RKO (cell line): ENCODE data around the gene ZFP69B.
A peak's percentile ranks its signal among the peaks of the same experiment; 100 is the strongest.
"Not testable (repeated sequence)": the region's sequence is repeated elsewhere in the genome, so short reads cannot be mapped to it uniquely, and the experiment has no call there.

Source experiments
- DNase-seq: peaks from one replicate; pipeline ENCODE4 v3.0.0-alpha.2; 2016; ENCODE audit warnings: low spot score

Gene ZFP69B

GRCh38 chr1:40435876-40436275 is 14.4 kb upstream of the ZFP69B start:
- DNase-seq, result no peak

DNA sequence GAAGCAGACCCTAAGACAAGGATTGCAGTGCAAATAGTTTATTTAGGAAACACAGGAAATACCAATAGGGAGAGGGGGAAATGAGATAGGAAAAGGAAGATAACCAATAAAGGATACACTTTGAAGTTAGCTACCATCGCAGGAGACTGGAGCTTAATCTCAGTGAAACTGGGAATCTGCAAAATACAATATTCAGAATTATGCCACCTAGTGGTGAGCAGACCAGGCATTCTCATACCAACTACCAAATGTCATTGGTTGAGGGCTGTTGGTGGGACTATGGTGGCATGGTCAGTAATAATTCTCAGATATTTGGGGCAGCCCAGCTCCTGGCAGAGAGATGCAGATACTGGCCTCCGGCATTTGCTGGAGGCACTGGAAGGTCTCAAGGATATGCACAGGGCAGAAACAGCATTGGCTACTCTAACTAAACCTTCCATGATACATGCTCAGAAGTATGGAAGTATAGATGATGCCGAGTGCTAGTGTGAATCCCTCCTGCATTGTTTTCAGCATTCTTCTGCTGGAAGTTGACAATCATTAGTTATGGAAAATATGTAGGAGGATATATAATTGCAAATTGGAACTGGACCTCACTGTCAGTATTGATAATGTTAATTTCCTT is 11.8 kb upstream of the ZFP69B start:
- DNase-seq, result peak; percentile 58

DNA sequence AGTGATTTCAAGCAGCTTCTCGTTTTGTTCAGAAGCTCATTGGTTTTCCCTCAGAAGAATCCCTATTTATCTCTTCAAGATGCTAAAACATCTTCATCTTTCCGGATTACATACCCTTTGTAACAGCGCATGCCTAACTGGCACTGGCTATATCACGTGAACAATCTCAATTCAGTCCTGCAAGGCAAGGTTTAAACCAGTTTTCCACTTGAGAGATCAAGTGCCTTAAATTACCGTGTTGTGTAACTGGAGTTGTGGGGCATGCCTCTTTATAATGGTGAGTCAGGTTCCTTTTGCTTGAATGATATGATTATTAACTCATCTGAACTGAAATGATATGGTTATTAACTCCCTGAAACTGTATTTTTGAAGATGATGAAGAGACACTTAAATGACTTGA is 11.0 kb upstream of the ZFP69B start:
- DNase-seq, result no peak

GRCh38 chr1:40450495-40451237 is 390 bp downstream of the ZFP69B start:
- DNase-seq, result peak; percentile 98

- no peak for DNase-seq
Observed at GRCh38 chr1:40451238-40451585, 936 bp downstream of the ZFP69B start.

GRCh38 chr1:40454873-40455272 is 4.6 kb downstream of the ZFP69B start:
- DNase-seq, result no peak

DNA sequence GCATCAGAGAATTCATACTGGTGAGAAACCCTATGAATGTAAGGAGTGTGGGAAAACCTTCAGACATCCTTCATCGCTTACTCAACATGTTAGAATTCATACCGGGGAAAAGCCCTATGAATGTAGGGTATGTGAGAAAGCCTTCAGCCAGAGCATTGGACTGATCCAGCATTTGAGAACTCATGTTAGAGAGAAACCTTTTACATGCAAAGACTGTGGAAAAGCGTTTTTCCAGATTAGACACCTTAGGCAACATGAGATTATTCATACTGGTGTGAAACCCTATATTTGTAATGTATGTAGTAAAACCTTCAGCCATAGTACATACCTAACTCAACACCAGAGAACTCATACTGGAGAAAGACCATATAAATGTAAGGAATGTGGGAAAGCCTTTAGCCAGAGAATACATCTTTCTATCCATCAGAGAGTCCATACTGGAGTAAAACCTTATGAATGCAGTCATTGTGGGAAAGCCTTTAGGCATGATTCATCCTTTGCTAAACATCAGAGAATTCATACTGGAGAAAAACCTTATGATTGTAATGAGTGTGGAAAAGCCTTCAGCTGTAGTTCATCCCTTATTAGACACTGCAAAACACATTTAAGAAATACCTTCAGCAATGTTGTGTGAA is 12.8 kb downstream of the ZFP69B start:
- peak; percentile 49 for DNase-seq

- no peak for DNase-seq
Observed at GRCh38 chr1:40469327-40469726, 19.1 kb downstream of the ZFP69B start.

DNA sequence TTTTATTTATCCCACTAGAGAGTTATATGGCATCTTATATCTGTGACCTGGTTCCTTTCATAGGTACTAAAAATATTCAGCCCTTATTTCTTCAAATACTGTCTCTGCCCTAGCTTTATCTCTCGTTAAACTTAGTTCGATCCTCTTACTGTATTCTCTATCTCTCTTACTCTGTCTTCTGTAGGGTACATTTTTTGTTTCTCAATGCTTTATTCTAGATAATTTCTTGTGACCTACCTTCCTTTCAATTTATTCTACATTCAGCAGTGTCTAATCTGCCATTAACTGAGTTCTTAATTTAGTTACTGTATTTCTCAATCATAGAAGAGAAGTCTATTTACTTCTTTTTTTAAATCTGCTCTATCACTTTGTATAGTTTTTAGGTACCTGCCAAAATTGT is 25.0 kb downstream of the ZFP69B start:
- DNase-seq, result no peak

GRCh38 chr1:40476924-40477677 is 26.8 kb downstream of the ZFP69B start, which contains the start of gene ZFP69:
Gene ZFP69 (plus strand): TSS chr1:40477290. CDS start chr1:40479362, 2,072 bp downstream.
- peak; percentile 82 for DNase-seq

DNA sequence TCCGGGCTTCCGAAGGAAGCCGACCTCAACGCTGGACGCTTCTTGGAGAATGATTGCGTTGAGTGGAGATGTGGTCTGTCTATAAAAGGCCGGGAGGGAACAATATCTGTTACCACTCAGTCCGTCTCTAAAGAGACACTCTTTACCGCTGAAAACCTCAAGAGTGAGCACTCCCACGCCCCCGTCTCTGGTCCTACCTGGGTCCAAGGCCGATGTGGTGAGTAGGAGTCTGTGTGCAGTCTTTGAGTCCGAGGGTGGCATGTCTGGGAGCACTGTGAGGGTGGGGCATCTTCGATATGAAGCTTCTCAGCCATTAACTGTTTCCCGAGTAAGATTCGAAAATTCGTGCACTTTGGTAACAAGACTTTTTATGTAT is 27.4 kb downstream of the ZFP69B start:
- DNase-seq, result peak; percentile 56

DNA sequence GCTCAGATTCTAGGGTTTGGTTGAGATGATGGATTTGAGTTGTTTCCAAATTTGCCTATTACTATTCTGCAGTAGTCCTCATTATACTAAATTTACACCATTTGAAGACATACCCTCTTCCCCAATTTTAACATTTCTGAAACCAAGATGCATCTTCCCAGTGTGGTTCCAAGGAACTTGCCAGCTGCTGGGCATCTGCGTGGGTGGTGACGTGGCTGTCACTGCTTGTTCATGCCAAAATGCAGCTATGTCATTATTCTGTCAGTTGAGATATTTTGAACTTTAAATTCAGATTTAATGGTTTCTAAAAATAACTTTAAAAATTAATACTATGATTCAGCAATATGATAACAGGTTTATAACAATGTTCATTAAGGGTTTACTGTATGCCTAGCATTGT is 28.0 kb downstream of the ZFP69B start:
- peak; percentile 60 for DNase-seq

DNA sequence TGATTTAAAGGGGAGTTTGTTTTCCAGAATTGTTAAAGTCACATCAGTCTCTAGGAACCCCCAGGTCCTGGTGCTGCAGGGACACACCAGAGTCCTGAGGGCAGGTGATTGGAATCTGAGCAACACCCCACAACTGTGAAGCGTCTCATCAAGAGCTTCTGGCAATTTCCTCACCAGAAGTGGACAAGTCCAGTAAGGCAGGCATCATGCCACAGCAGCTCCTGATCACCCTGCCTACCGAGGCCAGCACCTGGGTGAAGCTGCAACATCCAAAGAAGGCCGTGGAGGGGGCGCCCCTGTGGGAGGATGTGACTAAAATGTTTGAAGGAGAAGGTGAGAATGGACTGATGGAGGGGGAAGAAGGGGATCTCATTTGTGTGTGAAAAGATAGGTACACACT is 28.9 kb downstream of the ZFP69B start:
- no peak for DNase-seq

DNA sequence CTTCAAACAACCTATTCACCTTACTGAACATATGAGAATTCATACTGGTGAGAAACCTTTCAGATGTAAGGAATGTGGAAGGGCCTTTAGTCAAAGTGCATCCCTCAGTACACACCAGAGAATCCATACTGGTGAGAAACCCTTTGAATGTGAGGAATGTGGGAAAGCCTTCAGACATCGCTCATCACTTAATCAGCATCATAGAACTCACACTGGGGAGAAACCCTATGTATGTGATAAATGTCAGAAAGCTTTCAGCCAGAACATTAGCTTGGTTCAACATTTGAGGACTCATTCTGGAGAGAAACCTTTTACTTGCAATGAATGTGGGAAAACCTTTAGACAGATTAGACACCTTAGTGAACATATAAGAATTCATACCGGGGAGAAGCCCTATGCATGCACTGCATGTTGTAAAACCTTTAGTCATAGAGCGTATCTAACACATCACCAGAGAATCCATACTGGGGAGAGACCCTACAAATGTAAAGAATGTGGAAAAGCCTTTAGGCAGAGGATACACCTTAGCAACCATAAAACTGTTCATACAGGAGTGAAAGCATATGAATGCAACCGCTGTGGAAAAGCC is 45.1 kb downstream of the ZFP69B start:
- peak; percentile 57 for DNase-seq

- not testable (repeated sequence) for DNase-seq
Observed at GRCh38 chr1:40502651-40503050, 52.4 kb downstream of the ZFP69B start.

GRCh38 chr1:40507973-40508372 is 57.7 kb downstream of the ZFP69B start:
- DNase-seq, result no peak

- DNase-seq, result peak; percentile 84
Observed at GRCh38 chr1:40508375-40509341, 58.4 kb downstream of the ZFP69B start, which contains the start of gene EXO5. Gene EXO5 (plus strand): TSS chr1:40508767. CDS start chr1:40514545, 5,778 bp downstream.
